Measurements from ENCODE around the gene GAS7. TPM values are rescaled to one million over a fixed set of nuclear protein-coding genes. Genes with fewer than 3 reads are reported as not detected.

Gene GAS7
- total and polyA plus RNA-seq, 8 donors, result 30.4 to 83.4 (median 40.1) TPM

- H3K9me3 ChIP-seq, result no peaks in the 10 kb centered on the region
- TF ChIP-seq CTCF (IDR thresholded peaks at IDR 0.05), result no peak
- no peak for ATAC-seq
- no peaks in the 10 kb centered on the region for H3K36me3 ChIP-seq
- DNase-seq, result no peak
- peak overlapping the region in 1 of 2 donors; percentile 35 for H3K4me3 ChIP-seq
- H3K27me3 ChIP-seq, result peaks cover 0 to 72% of the 10 kb centered on the region in 2 donors
- peak overlapping the region in 1 of 2 donors; percentile 88 for H3K27ac ChIP-seq
- intact Hi-C loops (cut with DNase I), result no loop called here
- peaks cover 0 to 85% of the 10 kb centered on the region in 2 donors for H3K4me1 ChIP-seq
Measured at GRCh38 chr17:10034719-10035475, 163.5 kb downstream of the GAS7 start.

- intact Hi-C loops (cut with DNase I), result no loop called here
- peaks cover 0 to 76% of the 10 kb centered on the region in 2 donors for H3K27me3 ChIP-seq
- ATAC-seq (peak; percentile 50), DNase-seq (peak in 3 of 4 donors; percentile 50 to 84 (median 62))
- H3K4me3 ChIP-seq, result peak overlapping the region in 1 of 2 donors; percentile 35
- TF ChIP-seq CTCF (IDR thresholded peaks at IDR 0.05), result no peak
- peaks cover 0 to 91% of the 10 kb centered on the region in 2 donors for H3K4me1 ChIP-seq
- no peaks in the 10 kb centered on the region for H3K36me3 ChIP-seq
- no peaks in the 10 kb centered on the region for H3K9me3 ChIP-seq
- peak overlapping the region in 1 of 2 donors; percentile 88 for H3K27ac ChIP-seq
Measured at GRCh38 chr17:10033959-10034358, 164.4 kb downstream of the GAS7 start.

- no peak for TF ChIP-seq CTCF (IDR thresholded peaks at IDR 0.05)
- peaks cover 0 to 71% of the 10 kb centered on the region in 2 donors for H3K27me3 ChIP-seq
- no peaks in the 10 kb centered on the region for H3K9me3 ChIP-seq
- ATAC-seq (no peak), DNase-seq (no peak)
- peak overlapping the region in 1 of 2 donors; percentile 35 for H3K4me3 ChIP-seq
- peaks cover 0 to 91% of the 10 kb centered on the region in 2 donors for H3K4me1 ChIP-seq
- H3K27ac ChIP-seq, result peak overlapping the region in 1 of 2 donors; percentile 88
- H3K36me3 ChIP-seq, result no peaks in the 10 kb centered on the region
- intact Hi-C loops (cut with DNase I), result no loop called here
Measured at GRCh38 chr17:10033449-10033848, 165.0 kb downstream of the GAS7 start.

- ATAC-seq (no peak), DNase-seq (no peak)
- H3K4me1 ChIP-seq, result peaks cover 0 to 90% of the 10 kb centered on the region in 2 donors
- H3K4me3 ChIP-seq, result no peak overlapping the region
- no peak for TF ChIP-seq CTCF (IDR thresholded peaks at IDR 0.05)
- no peaks in the 10 kb centered on the region for H3K36me3 ChIP-seq
- intact Hi-C loops (cut with DNase I), result no loop called here
- H3K9me3 ChIP-seq, result no peaks in the 10 kb centered on the region
- H3K27me3 ChIP-seq, result peaks cover 2 to 71% of the 10 kb centered on the region in 2 donors
- H3K27ac ChIP-seq, result peak overlapping the region in 1 of 2 donors; percentile 88
Measured at GRCh38 chr17:10032118-10032852, 166.1 kb downstream of the GAS7 start.

GRCh38 chr17:10031606-10032005, 166.8 kb downstream of the GAS7 start:
- Histone ChIP-seq H3K36me3 (no peaks in the 10 kb centered on the region), H3K4me3 (no peak overlapping the region), H3K4me1 (peaks cover 0 to 91% of the 10 kb centered on the region in 2 donors), H3K27ac (no peak overlapping the region), H3K9me3 (no peaks in the 10 kb centered on the region), H3K27me3 (peaks cover 8 to 72% of the 10 kb centered on the region in 2 donors)
- no peak for ATAC-seq
- TF ChIP-seq CTCF (IDR thresholded peaks at IDR 0.05), result no peak
- DNase-seq, result no peak
- intact Hi-C loops (cut with DNase I), result no loop called here
